Epidermal melanocyte (primary cell): ENCODE measurements around the gene MCOLN2.
"Not testable (repeated sequence)": the region's sequence is repeated elsewhere in the genome, so short reads cannot be mapped to it uniquely, and the experiment has no call there.

ENCODE experiments used
- DNase-seq: peaks from one replicate; pipeline ENCODE4 v3.0.0; 2011; ENCODE audit warnings: low spot score; ENCODE audit not compliant: insufficient read length

Gene MCOLN2

DNA sequence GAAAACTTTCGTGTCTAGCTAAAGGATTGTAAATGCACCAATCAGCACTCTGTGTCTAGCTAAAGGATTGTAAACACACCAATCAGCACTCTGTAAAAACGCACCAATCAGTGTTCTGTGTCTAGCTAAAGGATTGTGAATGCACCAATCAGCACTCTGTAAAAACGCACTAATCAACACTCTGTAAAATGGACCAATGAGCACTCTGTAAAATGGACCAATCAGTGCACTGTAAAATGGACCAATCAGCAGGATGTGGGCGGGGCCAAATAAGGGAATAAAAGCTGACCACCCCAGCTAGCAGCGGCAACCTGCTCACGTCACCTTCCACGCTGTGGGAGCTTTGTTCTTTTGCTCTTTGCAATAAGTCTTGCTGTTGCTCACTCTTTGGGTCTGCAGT, 94.2 kb downstream of the MCOLN2 start:
- DNase-seq = not testable (repeated sequence)

DNA sequence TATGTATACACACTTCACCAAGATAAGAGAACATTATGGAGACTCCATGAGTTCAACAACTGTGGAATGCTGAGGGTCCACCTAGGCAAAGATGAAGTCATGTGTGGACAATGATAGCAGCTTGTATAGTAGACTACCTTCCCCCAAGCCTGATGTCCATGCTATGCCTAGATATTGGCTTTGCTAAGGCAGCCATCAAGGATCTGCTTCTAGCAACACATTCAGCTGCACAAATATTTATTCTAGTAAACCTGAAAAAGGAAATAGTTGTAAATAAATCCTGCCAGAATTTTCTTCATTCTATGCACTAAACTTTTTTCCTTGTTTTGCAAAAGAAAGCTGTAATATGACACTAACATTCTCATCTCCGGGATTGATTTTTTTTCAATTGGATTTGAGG, 96.9 kb downstream of the MCOLN2 start:
- DNase-seq = no peak

DNA sequence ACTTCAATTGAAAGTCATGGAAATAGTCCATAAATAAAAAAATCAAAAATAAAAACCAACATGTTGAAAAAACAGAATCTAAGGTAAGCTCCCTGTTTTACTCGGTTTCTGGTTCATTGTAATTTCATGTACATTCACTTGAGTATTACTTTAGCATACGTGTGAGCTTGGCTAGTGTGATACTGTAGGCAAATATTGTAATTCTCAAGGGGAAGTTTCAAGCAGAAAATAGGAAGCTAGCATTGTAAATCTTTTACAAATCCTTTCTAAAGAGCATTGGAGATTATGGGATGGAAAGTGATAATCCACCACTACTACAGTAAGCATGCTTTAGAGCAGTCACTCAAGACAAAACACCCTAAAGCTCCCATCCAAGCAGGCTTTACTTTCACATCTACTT, 100.6 kb downstream of the MCOLN2 start:
- no peak for DNase-seq

DNA sequence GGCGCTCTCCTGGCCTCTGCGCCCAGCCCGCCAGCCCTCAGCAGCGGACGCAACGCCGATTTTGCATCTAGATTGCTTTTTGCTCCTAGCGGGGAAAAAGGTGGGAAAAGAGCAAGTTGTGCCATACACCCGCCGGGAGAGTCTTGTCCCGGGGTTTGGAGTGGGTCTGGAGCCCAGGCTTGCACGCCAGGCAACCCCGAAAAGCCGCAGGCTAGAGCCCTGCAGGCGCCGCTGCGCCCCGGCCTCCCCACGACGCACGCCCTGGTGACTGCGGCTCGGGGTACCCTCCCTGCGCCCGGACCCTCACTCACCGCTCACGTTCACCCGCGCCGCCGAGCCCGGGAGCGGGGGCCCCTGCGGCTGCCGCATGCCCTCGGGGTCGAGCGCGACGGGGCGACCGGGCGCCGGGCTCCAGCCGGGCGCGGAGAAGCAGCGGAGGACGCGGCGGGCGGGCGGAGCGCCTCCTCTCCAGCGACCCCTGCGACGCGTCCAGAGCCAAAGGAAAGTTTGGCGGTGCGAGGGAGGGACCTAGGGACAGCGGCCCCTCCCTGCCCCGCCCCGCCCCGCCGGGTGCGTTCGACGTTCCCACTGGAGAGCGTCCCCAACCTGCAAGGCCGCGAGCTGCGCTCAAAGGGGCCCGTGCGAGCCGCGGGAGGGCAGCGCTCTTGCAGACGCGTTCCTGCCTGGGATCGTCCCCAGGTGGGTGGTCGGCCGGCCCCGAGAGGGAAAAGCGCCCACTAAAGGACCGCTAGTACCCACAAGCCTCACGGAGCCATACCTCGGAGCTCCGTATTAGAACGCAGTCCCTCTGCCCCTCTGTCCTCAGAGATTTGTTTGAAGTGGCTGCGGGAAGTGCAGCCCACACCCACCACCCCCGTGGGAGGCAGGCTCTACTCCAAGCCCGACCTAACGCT, 104.0 kb downstream of the MCOLN2 start, which contains the start of gene LPAR3:
LPAR3 (minus strand) TSS at position 502 of the 914 bp plus-strand sequence. CDS start 27,086 bp downstream, outside the sequence.
- no peak for DNase-seq

DNA sequence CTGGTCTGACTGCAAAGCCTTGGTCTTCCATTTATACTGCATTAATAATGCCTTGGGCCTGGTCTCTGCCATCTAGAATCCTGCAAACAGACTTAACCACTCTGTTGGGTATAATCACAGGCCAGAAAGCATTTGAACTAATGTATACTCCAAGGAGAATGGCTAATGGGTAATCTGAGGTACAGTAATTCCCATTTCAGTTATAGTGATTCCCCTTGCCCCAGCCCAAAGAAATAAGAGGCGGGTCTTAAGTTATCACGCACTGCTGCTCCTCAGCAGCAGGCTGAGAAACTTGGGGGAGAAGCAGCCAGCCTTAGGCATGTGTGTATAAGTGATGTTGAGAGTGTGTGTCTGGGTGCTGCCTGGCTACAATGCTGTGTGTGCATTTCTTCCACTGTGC, 106.3 kb downstream of the MCOLN2 start:
- DNase-seq = no peak

DNA sequence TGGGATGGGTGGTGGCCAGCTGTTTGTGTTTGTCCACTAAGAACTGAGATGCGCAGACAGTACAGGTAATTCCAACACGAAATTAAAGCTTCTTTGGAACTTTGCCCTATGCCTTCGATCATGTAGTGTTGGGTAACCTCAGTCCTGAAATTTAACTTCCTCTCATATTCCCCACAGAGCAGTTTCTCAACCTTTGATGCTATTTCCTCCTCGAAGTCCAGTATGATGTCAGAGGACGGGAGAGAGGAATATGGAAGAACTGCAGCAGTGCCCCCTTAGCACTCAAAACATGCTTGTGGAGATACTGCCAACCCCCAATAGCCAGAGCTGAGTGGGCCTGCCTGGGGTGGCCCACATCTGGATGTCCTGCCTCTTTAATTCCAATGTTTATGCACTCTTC, 107.5 kb downstream of the MCOLN2 start:
- DNase-seq = no peak

DNA sequence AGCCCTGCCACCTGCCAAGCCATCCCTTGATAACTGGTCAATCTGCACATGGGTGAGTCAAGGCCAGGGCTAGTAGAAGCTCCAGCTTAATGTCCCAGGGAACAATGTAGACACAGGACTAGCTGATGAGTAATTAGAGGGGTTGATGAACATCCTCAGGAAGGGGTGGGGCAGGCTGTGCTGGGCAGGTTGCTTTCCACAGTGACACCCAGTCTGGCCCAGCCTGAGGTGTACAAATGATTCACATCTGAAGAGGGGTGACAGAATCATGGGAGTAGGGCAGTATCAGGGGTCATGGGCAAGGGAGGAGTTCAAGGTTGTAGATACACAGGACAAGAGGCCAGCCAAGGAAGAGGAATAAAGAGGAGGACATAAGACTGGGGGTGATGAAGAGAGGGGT, 108.2 kb downstream of the MCOLN2 start:
- DNase-seq = no peak

DNA sequence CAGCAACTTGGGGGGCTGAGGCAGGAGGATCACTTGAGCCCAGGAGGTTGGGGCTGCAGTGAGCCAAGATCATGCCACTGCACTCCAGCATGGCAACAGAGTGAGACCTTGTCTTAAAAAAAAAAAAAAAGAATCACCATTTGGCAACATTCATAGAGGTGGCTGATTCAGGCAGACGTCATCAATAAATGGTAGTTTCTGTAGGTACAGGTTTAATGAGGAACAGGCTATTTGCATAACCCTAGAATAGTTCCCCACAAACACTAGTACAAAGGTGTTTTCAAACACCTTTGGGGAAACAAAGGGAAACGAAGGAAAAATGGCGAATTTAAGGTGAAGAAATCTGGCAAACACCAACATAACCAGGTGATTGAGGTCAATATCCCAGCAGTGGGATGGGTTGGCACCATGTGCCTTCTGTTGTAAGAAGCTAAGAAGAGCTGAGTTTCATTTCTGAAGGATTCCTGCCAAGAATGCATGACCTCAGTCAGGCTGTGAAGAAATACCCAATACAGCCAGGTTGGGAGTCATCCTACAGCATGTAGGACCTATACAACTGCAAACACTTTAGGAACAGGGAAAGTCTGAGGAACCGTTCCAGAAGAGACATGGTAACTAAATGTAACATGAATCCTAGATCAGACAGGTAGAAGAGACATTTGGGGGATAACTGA, 109.5 kb downstream of the MCOLN2 start:
- DNase-seq = no peak

DNA sequence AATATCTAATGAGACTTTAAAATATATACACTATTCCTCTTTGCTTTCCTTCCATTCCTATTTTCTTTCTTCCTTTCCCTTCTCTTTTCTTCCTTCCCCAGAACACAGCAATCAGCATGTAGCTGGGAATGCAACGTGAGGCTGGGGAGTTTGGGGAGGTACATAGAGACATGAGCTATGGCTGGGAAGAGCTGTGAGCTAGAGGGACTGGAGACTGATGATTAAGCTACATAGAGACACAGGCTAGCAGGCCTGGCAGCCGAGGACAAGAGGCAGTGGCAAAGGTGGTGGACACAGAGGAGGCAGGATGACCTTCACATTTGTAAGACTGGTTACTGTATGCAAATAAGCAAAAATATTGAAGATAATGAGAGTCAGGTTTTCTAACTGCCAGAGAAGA, 111.4 kb downstream of the MCOLN2 start:
- no peak for DNase-seq

DNA sequence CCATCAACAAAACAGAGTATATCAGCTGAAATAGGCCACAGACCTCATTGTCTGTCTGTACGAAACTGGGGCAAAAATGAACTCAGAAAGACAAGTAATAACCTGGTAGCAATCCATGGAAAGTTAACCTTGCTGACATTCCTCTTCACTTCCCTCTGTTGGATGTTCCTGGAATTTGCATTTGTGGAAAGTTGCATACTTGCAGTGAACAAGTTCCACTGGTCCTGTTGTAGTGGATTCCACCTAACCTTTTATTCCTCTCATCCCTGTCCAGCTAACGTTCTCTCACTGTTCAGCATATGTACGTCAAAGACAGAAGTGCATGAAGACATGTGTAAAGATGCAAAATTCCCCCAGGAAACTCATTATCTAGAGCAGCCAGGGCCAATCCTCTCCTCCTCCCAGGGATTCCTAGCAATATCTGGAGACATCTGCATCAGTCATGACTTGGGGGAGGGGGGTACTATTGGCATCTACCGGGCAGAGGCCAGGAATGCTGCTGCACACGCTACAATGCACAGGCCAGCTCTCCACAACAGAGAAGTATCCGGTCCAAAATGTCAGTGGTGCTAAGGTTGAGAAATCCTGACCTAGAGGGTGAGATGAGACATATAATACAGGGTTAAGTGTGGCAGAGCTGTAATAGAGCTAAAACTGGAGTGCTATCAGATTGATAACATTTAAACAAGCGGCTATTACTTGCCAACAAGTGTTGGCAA, 112.1 kb downstream of the MCOLN2 start:
- DNase-seq = no peak

DNA sequence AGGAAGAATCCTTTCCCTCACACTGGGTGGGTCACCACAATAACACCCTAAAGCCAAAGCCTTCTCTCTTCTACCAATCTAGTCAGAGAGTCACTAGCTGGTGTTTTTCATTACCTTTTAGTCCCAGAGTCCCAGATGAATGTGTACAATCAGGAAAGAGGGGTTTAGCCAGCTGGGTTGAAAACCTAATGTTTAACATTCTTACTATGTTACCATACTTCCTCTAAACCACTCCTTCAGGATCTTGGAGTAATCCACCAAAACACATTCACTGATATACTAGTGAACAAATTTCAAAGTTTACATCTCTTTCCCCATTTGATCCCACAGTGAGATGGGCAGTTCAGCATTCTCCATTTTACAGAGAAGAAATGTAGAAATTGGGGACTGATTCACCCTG, 113.6 kb downstream of the MCOLN2 start:
- no peak for DNase-seq

DNA sequence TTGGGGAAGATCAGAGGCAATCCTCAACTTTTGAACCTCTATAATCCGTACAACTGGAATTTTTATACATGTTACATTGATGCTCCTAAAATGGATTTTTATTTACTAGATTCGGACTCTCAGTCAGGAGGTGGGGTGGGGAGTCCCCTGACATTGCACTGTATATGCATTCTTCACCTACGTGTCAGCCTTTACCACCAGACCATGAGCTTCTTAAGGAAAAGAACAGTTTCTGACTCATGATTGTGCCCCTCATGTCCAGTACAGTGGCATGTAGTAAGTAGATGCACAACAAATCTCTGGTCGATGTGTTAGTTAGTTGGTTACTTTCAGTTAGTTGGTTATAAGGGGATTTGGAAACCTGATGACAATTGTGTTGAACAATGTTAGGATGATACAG, 119.3 kb downstream of the MCOLN2 start:
- no peak for DNase-seq

DNA sequence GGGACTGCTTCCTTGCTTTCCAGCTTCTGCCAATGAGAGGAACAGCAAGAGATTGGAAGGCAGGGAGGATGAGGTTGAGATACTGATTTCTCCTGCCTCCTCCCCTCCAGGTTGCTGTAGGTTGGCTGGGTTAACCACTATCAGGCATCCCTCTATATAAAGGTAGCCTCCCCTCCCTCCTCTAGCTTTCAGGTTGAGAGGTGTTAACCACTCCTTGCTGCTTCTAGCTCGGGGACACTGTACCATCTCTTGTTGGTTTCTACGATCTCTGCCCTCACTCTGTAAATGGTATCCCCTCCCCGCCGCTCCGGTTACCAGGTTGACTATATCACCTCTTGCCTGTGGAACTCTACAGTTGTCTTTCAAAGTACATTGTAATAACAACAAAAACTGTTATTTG, 120.6 kb downstream of the MCOLN2 start:
- no peak for DNase-seq
